Transverse colon (tissue), 4 donors: Measurements from ENCODE around the gene THBS2. TPM values are rescaled to one million over a fixed set of nuclear protein-coding genes. Genes with fewer than 3 reads are reported as not detected.
"Not testable (repeated sequence)": the region's sequence is repeated elsewhere in the genome, so short reads cannot be mapped to it uniquely, and the experiment has no call there.

Experiments
- DNase-seq: peaks from one replicate; pipeline ENCODE4 v3.0.0-alpha.2; 2019
- H3K27ac ChIP-seq, 4 donors: fragments of 200-600 bp; sonication (generic); 2 replicates each; pipeline ENCODE4 v1.5.1; 2016 to 2018; ENCODE audit warnings: inconsistent platforms in 4 of 4
- H3K27me3 ChIP-seq: fragments of 200-600 bp; sonication (generic); 2 replicates; pipeline ENCODE4 v1.5.1; 2017; ENCODE audit warnings: inconsistent platforms
- H3K36me3 ChIP-seq, 4 donors: fragments of 200-600 bp; sonication (generic); 2 replicates each; pipeline ENCODE4 v1.5.1; 2017 to 2019; ENCODE audit warnings: inconsistent platforms in 4 of 4
- H3K4me1 ChIP-seq, 4 donors: fragments of 200-600 bp; sonication (generic); 2 replicates each; pipeline ENCODE4 v1.5.1; 2017 to 2020; ENCODE audit warnings: inconsistent platforms in 4 of 4
- H3K4me3 ChIP-seq, 4 donors: fragments of 200-600 bp; sonication (generic); 1 replicate in 1 of 4; 2 replicates in 3 of 4; pipeline versions ENCODE4 v1.5.1 to v1.6.1; 2017 to 2019; ENCODE audit warnings: inconsistent platforms in 4 of 4
- H3K9me3 ChIP-seq, 2 donors: fragments of 200-600 bp; sonication (generic); 2 replicates each; pipeline ENCODE4 v1.5.1; 2017 to 2019; ENCODE audit warnings: inconsistent platforms in 2 of 2
- CTCF ChIP-seq, 5 experiments: fragments of 200-600 bp in 3 of 5; fragments of 450-650 bp in 2 of 5; sonication (generic) in 3 of 5; IDR thresholded peaks; 1 replicate in 2 of 5; 2 replicates in 3 of 5; pipeline ENCODE4 v1.5.1; 2016 to 2017; ENCODE audit warnings: antibody characterized with exemption in 5 of 5, inconsistent platforms in 3 of 5, mild to moderate bottlenecking in 2 of 5, moderate library complexity in 1 of 5
- EP300 ChIP-seq: sonication (generic); formaldehyde crosslinking; IDR thresholded peaks from one replicate; pipeline ENCODE4 v1.6.1; 2017; ENCODE audit warnings: antibody characterized with exemption, low read depth
- POLR2A ChIP-seq: fragments of 450-650 bp; IDR thresholded peaks from one replicate; pipeline ENCODE4 v1.6.1; 2016; ENCODE audit warnings: antibody characterized with exemption, mild to moderate bottlenecking, moderate library complexity
- POLR2AphosphoS5 ChIP-seq, 3 donors: sonication (generic); formaldehyde crosslinking; IDR thresholded peaks; one replicate each; pipeline ENCODE4 v1.6.1; 2016; ENCODE audit warnings: antibody characterized with exemption in 3 of 3
- WGBS, 2 donors: methylation state at CpG; one replicate each; pipeline ENCODE4 v1.1.5; 2018; ENCODE audit warnings: low coverage in 1 of 2; 5-methylcytosine and 5-hydroxymethylcytosine counted together
- in situ Hi-C, 4 donors: fragments of 200-750 bp; cut with MboI; loops; one replicate each; pipeline versions ENCODE4 v1.15.0 to v1.15.1; 2017; ENCODE audit warnings: low sequenced_read_pairs in 3 of 4, low pct_ligation_motif_present in 1 of 4, low pct_unique_long_range_greater_than_20kb in 1 of 4
- intact Hi-C: fragments of 100-400 bp; cut with DNase I; formaldehyde crosslinking; loops from one replicate; pipeline ENCODE4 v1.15.1; 2023; ENCODE audit warnings: low total_unique reads
- total RNA-seq, 4 donors: library from RNA; depleted of rRNA; stranded (reverse); fragments of >200 nt; gene quantifications; one replicate each; pipeline ENCODE4 v1.1.0, GENCODE V29; 2016

THBS2 gene
- total RNA-seq, 4 donors from 2014 or later: 11.5 to 25.5 (median 18.1) TPM

- no peaks in the 10 kb centered on the region for H3K27me3 ChIP-seq
- TF ChIP-seq POLR2AphosphoS5 (IDR thresholded peaks at IDR 0.05): no peak
- TF ChIP-seq EP300: no peak
- no peak for TF ChIP-seq CTCF (IDR thresholded peaks at IDR 0.05)
- TF ChIP-seq POLR2A: no peak
Measured at GRCh38 chr6:169273511-169273910, 19.9 kb upstream of the THBS2 start.

DNA sequence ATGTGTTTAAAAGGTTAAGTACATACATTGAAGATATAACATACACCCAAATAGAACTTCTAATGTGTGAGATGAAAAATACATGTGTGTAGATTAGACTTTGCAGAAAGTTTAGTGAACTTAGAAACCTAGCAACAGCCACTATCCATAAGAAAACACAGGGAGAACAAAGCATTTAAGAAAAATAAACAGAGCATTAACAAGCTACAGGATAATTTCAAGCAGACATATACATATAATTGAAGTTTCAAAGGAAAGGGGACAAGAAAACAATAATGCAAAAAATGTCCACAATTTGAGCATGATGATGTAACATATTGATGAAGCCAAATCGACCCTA lies 18.2 kb upstream of the THBS2 start:
- no peaks in the 10 kb centered on the region for H3K36me3 ChIP-seq
- no peak for DNase-seq
- no peak for TF ChIP-seq POLR2AphosphoS5 (IDR thresholded peaks at IDR 0.05)
- no peak for TF ChIP-seq CTCF (IDR thresholded peaks at IDR 0.05)
- no peak for TF ChIP-seq POLR2A
- TF ChIP-seq EP300: no peak
- no peak overlapping the region for H3K27ac ChIP-seq
- in situ Hi-C loops: no loop called here
- H3K9me3 ChIP-seq: no peaks in the 10 kb centered on the region
- H3K4me1 ChIP-seq: no peaks in the 10 kb centered on the region
- H3K27me3 ChIP-seq: no peaks in the 10 kb centered on the region
- WGBS, 2 donors: 59 to 67% methylated on average over 1 of the region's 1 CpG
- intact Hi-C loops: no loop called here
- no peak overlapping the region for H3K4me3 ChIP-seq

More at GRCh38 chr6:169273511-169273910, 19.9 kb upstream of the THBS2 start:
- H3K4me3 ChIP-seq: no peak overlapping the region
- no peak overlapping the region for H3K27ac ChIP-seq
- no peak for DNase-seq
- intact Hi-C loops: no loop called here
- H3K4me1 ChIP-seq: no peaks in the 10 kb centered on the region
- WGBS, 2 donors: 82 to 100% methylated on average over 1 to 3 of the region's 3 CpGs
- no peaks in the 10 kb centered on the region for H3K9me3 ChIP-seq
- H3K36me3 ChIP-seq: no peaks in the 10 kb centered on the region
- in situ Hi-C loops: no loop called here

DNA sequence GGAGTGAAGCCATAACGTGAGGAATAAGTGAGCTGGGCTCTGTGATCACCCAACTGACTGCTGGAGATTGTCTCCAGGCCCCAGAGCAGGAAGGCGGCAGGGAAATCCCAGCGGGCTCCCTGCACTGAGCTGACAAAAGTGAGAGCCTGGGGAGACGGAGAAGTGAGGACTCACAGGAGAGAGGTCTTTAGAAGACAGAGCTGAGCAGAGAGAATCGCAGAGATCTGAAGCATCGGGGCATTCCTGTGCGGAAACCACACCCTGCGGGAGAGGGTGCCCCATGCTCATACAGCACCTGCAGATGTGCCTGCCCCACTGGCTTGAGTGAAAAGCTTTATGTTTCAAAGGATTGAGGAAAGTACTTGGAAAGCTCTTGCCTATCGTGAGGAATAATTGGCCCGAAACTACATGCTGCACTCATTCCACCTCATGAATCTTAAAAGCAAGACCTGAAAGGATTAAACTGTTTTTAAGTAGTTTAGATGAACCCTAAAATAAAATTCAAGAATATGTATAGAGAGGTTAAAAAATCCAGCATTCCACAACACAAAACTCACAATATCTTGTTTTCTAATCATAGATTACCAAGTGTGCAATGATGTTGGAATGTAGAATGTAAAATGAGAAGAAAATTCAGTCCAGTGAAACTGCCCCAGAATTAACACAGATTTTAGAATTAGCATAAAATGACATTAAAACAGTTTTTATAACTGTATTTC lies 17.7 kb upstream of the THBS2 start:
- in situ Hi-C loops: no loop called here
- DNase-seq: no peak

GRCh38 chr6:169270077-169270380 lies 16.4 kb upstream of the THBS2 start:
- DNase-seq, H3K4me1 ChIP-seq, H3K9me3 ChIP-seq, H3K36me3 ChIP-seq, intact Hi-C loops, H3K4me3 ChIP-seq, H3K27me3 ChIP-seq, in situ Hi-C loops: not testable (repeated sequence)
- H3K27ac ChIP-seq: peak overlapping the region in 3 of 4 donors; percentile 25 to 60 (median 34)

More for the DNA sequence above, 17.7 kb upstream of the THBS2 start:
- no peaks in the 10 kb centered on the region for H3K4me1 ChIP-seq
- H3K27ac ChIP-seq: no peak overlapping the region
- TF ChIP-seq POLR2AphosphoS5 (IDR thresholded peaks at IDR 0.05) (no peak), EP300 (no peak), POLR2A (no peak), CTCF (IDR thresholded peaks at IDR 0.05) (no peak)
- 81 to 82% methylated on average over 10 of the region's 10 CpGs for WGBS, 2 donors
- no peaks in the 10 kb centered on the region for H3K9me3 ChIP-seq
- no peaks in the 10 kb centered on the region for H3K36me3 ChIP-seq
- H3K27me3 ChIP-seq: no peaks in the 10 kb centered on the region
- no peak overlapping the region for H3K4me3 ChIP-seq
- intact Hi-C loops: no loop called here
